HepG2 (cell line): ENCODE data around the gene CFAP69. TPM values are rescaled to one million over a fixed set of nuclear protein-coding genes. Genes with fewer than 3 reads are reported as not detected.

Source experiments
- BCL6 ChIP-seq: IDR thresholded peaks from 2 replicates; pipeline ENCODE4 v1.6.1; 2016; ENCODE audit warnings: missing genetic modification reagents, missing compliant biosample characterization
- EP300 ChIP-seq, 3 experiments: sonication (generic) in 1 of 3; formaldehyde crosslinking in 1 of 3; IDR thresholded peaks; 2 replicates each; pipeline versions ENCODE4 v1.5.1 to v1.6.1; 2011 to 2020; ENCODE audit warnings: low read depth in 2 of 3, low read length in 2 of 3, borderline replicate concordance in 1 of 3, improper control_type of control experiment in 1 of 3, mild to moderate bottlenecking in 1 of 3, missing genetic modification reagents in 1 of 3, moderate library complexity in 1 of 3
- FOXA3 ChIP-seq: IDR thresholded peaks from 2 replicates; pipeline ENCODE4 v1.6.1; 2016; ENCODE audit warnings: missing genetic modification reagents, missing compliant biosample characterization
- HNF4A ChIP-seq: sonication (generic); formaldehyde crosslinking; IDR thresholded peaks from 2 replicates; pipeline ENCODE4 v1.4.0; 2020; ENCODE audit warnings: missing genetic modification reagents
- HNF4G ChIP-seq, 2 experiments: sonication (generic) in 1 of 2; formaldehyde crosslinking in 1 of 2; IDR thresholded peaks; 2 replicates each; pipeline versions ENCODE4 v1.4.0 to v1.6.1; 2011 to 2020; ENCODE audit warnings: borderline replicate concordance in 2 of 2, low read depth in 2 of 2, mild to moderate bottlenecking in 2 of 2, low read length in 1 of 2, missing genetic modification reagents in 1 of 2, moderate library complexity in 1 of 2
- MIXL1 ChIP-seq: IDR thresholded peaks from 2 replicates; pipeline ENCODE4 v1.6.1; 2016
- PPARG ChIP-seq: conservative IDR thresholded peaks from 2 replicates; pipeline ENCODE4 v1.6.1; 2016; ENCODE audit warnings: missing biosample characterization, missing genetic modification reagents
- STAT6 ChIP-seq: sonication (generic); formaldehyde crosslinking; IDR thresholded peaks from 2 replicates; pipeline ENCODE4 v1.4.0; 2020; ENCODE audit warnings: missing genetic modification reagents, mild to moderate bottlenecking, borderline replicate concordance
- polyA plus RNA-seq, 8 experiments: library from polyadenylated mRNA; depleted of rRNA in 3 of 8; stranded (reverse) in 7 of 8; unstranded in 1 of 8; fragments of >200 nt; fragmentation: Illumina TruSeq in 4 of 8; extraction: Trizol in 4 of 8; gene quantifications; 2 replicates each; pipeline versions ENCODE4 v1.2.1 to v1.2.3, GENCODE V29; 2011 to 2016; ENCODE audit warnings: low read depth in 4 of 8, missing spikeins in 1 of 8, mixed read lengths in 1 of 8; ENCODE audit not compliant: insufficient read depth in 1 of 8
- total RNA-seq, 5 experiments: library from RNA; depleted of rRNA; stranded (reverse); fragments of >200 nt; fragmentation: Illumina TruSeq; extraction: Trizol; gene quantifications; 2 replicates each; pipeline ENCODE4 v1.2.3, GENCODE V29; 2016; ENCODE audit warnings: low read depth in 1 of 5
- TF ChIP-seq, protein P1 (sequence below): sonication (generic); IDR thresholded peaks from 2 replicates; pipeline ENCODE4 v1.6.1; 2016; ENCODE audit warnings: low read depth, borderline replicate concordance
- TF ChIP-seq, protein P2 (sequence below): sonication (generic); formaldehyde crosslinking; IDR thresholded peaks from 2 replicates; pipeline ENCODE4 v1.5.0; 2020; ENCODE audit warnings: missing genetic modification reagents

The CFAP69 gene
- total and polyA plus RNA-seq, 2 of the 13 experiments (the other 11 are each of a cell fraction or from before 2014, with no cell fraction given) = 2.2 to 4.0 TPM

DNA sequence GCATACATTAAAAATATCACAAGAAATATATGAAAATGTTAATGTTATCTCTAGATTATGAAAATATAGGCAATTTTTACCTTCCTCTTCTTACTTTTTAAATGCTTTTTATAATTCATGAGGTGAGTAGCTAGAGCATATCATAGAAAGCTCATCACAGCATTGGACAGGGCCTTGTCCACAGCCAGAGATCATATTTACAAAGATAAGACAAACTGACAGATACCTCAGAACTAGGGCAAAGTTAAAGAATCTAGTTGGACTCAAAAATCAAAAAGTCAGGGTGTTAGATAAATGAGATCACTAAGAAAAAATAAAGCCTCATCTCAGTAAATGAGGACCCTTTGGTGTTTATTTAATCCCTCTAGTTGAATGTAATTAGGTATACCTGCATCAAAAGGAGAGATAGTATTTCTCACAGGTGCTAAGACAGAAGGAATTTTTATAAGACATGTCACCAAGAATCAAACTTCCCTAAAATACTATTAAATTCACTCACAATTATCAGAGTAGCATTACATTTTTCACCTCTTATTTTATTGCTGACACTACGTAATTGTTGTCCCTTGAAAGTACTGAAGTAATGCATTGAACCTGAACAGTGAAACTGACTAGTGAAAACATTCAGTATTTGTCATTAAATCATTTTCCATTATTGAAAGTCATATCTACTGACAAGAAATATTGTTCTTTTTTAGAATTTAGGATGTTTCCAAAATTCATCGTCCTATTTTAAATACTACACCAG lies 25.6 kb downstream of the CFAP69 start (continued):
- TF ChIP-seq STAT6 = 0 out of 2 replicates have a peak, but pooled peaks have one; percentile 30
- no peak for TF ChIP-seq MIXL1 (CRISPR knock-in tag)
- peak; percentile 63 for TF ChIP-seq HNF4A
- peak; percentile 98 for TF ChIP-seq PPARG
- TF ChIP-seq FOXA3 (CRISPR knock-in tag) = peak; percentile 74
- TF ChIP-seq, protein P1, sequence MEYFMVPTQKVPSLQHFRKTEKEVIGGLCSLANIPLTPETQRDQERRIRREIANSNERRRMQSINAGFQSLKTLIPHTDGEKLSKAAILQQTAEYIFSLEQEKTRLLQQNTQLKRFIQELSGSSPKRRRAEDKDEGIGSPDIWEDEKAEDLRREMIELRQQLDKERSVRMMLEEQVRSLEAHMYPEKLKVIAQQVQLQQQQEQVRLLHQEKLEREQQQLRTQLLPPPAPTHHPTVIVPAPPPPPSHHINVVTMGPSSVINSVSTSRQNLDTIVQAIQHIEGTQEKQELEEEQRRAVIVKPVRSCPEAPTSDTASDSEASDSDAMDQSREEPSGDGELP = no peak
- TF ChIP-seq, protein P2, sequence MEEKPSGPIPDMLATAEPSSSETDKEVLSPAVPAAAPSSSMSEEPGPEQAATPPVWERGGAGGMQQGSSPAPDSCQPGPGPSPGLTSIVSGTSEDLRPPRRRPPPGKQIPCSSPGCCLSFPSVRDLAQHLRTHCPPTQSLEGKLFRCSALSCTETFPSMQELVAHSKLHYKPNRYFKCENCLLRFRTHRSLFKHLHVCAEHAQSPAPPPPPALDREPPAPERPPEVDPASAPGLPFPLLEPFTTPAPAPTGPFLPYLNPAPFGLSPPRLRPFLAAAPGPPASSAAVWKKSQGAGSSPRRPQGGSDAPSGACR (CRISPR knock-in tag) = no peak
- peak in 1 of 2 experiments; percentile 44; a peak in 1 of 4 replicates for TF ChIP-seq EP300 (IDR thresholded peaks at IDR 0.05; ENCODE audit: low read depth in 2 of 2, low read length in 2 of 2)
- TF ChIP-seq EP300 (CRISPR knock-in tag; IDR thresholded peaks at IDR 0.05; ENCODE audit: borderline replicate concordance) = no peak
- TF ChIP-seq BCL6 (CRISPR knock-in tag) = peak; percentile 48; the same call in 1 of the 2 replicates
- 0 out of 2 replicates have a peak, but pooled peaks have one; percentile 8 for TF ChIP-seq HNF4G (IDR thresholded peaks at IDR 0.05; ENCODE audit: borderline replicate concordance, low read depth, low read length)
- no peak for TF ChIP-seq HNF4G (CRISPR knock-in tag; IDR thresholded peaks at IDR 0.05; ENCODE audit: borderline replicate concordance, low read depth)
